B cell (primary cell): Measurements from ENCODE around the gene TRMT1L. TPM values are rescaled to one million over a fixed set of nuclear protein-coding genes. Genes with fewer than 3 reads are reported as not detected.

ENCODE experiments used
- ATAC-seq: fragments of 200-7000 bp; cut with Tn5 transposase; one replicate; pipeline ENCODE4 v1.10.0; 2021; ENCODE audit warnings: low read depth, mild to moderate bottlenecking, moderate number of reproducible peaks, moderate library complexity
- CTCF ChIA-PET: fragments of 350-600 bp; sonication (Branson Sonifier 250); formaldehyde crosslinking; loops from one replicate; lab custom pipeline; 2021; ENCODE audit warnings: antibody characterized with exemption, inconsistent platforms; lab: Charles Lee
- POLR2A ChIA-PET: fragments of 350-600 bp; sonication (Branson Sonifier 250); formaldehyde crosslinking; loops from one replicate; lab custom pipeline; 2021; ENCODE audit warnings: antibody characterized with exemption; lab: Charles Lee
- DNase-seq: peaks from one replicate; pipeline ENCODE4 v3.0.0; 2013
- H2AFZ ChIP-seq: 2 replicates; pipeline ENCODE4 v1.6.1; 2012; ENCODE audit warnings: mild to moderate bottlenecking, low read depth, low read length; ENCODE audit not compliant: insufficient read depth, poor library complexity, severe bottlenecking
- H3K27ac ChIP-seq, 2 donors: 1 replicate in 1 of 2; 2 replicates in 1 of 2; pipeline ENCODE4 v1.5.1; 2012 to 2013; ENCODE audit warnings: low read length in 2 of 2, mild to moderate bottlenecking in 2 of 2, moderate library complexity in 1 of 2
- H3K27me3 ChIP-seq, 4 experiments: fragments of 200-600 bp in 1 of 4; sonication (generic) in 1 of 4; replicated peaks in 1 of 4; 1 replicate in 2 of 4; 2 replicates in 2 of 4; pipeline versions ENCODE4 v1.6.1 to v1.7.0; 2013 to 2016; ENCODE audit warnings: low read length in 3 of 4, mild to moderate bottlenecking in 2 of 4, mixed read lengths in 1 of 4, moderate library complexity in 1 of 4; ENCODE audit not compliant: insufficient read depth in 4 of 4, control insufficient read depth in 3 of 4; ENCODE audit errors: control extremely low read depth in 1 of 4
- H3K36me3 ChIP-seq, 2 experiments: replicated peaks in 1 of 2; 1 replicate in 1 of 2; 2 replicates in 1 of 2; pipeline versions ENCODE4 v1.6.1 to v1.7.1; 2013; ENCODE audit warnings: low read length in 1 of 2; ENCODE audit not compliant: insufficient read depth in 2 of 2, control insufficient read depth in 1 of 2; ENCODE audit errors: control extremely low read depth in 1 of 2, extremely low read depth in 1 of 2
- H3K4me1 ChIP-seq, 2 donors: fragments of 200-600 bp in 1 of 2; sonication (generic) in 1 of 2; 1 replicate in 1 of 2; 2 replicates in 1 of 2; pipeline versions ENCODE4 v1.5.1 to v1.6.1; 2013 to 2017; ENCODE audit warnings: low read length in 2 of 2; ENCODE audit not compliant: control insufficient read depth in 2 of 2, insufficient read depth in 2 of 2
- H3K4me2 ChIP-seq: replicated peaks from 2 replicates; pipeline ENCODE3; 2012; ENCODE audit warnings: mild to moderate bottlenecking, low read depth, low read length; ENCODE audit not compliant: poor library complexity, severe bottlenecking
- H3K4me3 ChIP-seq, 5 experiments: fragments of 200-600 bp in 1 of 5; sonication (generic) in 1 of 5; 1 replicate in 3 of 5; 2 replicates in 2 of 5; pipeline versions ENCODE4 v1.5.1 to v1.7.0; 2011 to 2016; ENCODE audit warnings: low read length in 4 of 5, mild to moderate bottlenecking in 4 of 5, low read depth in 2 of 5, control low read depth in 1 of 5, moderate library complexity in 1 of 5; ENCODE audit not compliant: insufficient read depth in 1 of 5; ENCODE audit errors: control extremely low read depth in 1 of 5, extremely low read depth in 1 of 5
- H3K79me2 ChIP-seq: fragments of 200-600 bp; sonication (generic); one replicate; pipeline ENCODE4 v1.6.0; 2016; ENCODE audit warnings: low read length; ENCODE audit not compliant: control insufficient read depth, insufficient read depth
- H3K9ac ChIP-seq: fragments of 200-600 bp; sonication (generic); 2 replicates; pipeline ENCODE4 v1.6.1; 2017; ENCODE audit warnings: mild to moderate bottlenecking, low read length, moderate library complexity
- H3K9me3 ChIP-seq, 3 donors: one replicate each; pipeline versions ENCODE4 v1.6.1 to v1.7.1; 2013; ENCODE audit warnings: low read length in 2 of 3; ENCODE audit not compliant: control insufficient read depth in 2 of 3, insufficient read depth in 1 of 3; ENCODE audit errors: control extremely low read depth in 1 of 3
- H4K20me1 ChIP-seq: 2 replicates; pipeline ENCODE4 v1.6.0; 2012; ENCODE audit warnings: mild to moderate bottlenecking, low read length; ENCODE audit not compliant: insufficient read depth, control insufficient read depth, poor library complexity, severe bottlenecking
- H3K27ac Mint-ChIP-seq: one replicate; pipeline ENCODE4 v1.8.0; 2021; ENCODE audit warnings: mixed read lengths
- H3K27me3 Mint-ChIP-seq: one replicate; pipeline ENCODE4 v1.8.0; 2021; ENCODE audit warnings: mixed read lengths
- H3K4me1 Mint-ChIP-seq: one replicate; pipeline ENCODE4 v1.8.0; 2021; ENCODE audit warnings: mixed read lengths
- H3K4me3 Mint-ChIP-seq: one replicate; pipeline ENCODE4 v1.8.0; 2021; ENCODE audit warnings: mixed read lengths
- H3K9me3 Mint-ChIP-seq: one replicate; pipeline ENCODE4 v1.8.0; 2022; ENCODE audit warnings: mixed read lengths; ENCODE audit not compliant: insufficient read depth
- EZH2 ChIP-seq: IDR thresholded peaks from 2 replicates; pipeline ENCODE4 v1.6.1; 2012; ENCODE audit warnings: borderline replicate concordance, low read depth, mild to moderate bottlenecking, moderate library complexity, low read length; ENCODE audit not compliant: insufficient read depth, poor library complexity, severe bottlenecking
- WGBS: methylation state at CpG from one replicate; pipeline ENCODE4 v1.1.5; 2013; ENCODE audit warnings: missing lambda C conversion rate; ENCODE audit not compliant: insufficient coverage; 5-methylcytosine and 5-hydroxymethylcytosine counted together
- intact Hi-C: fragments of 100-400 bp; cut with micrococcal nuclease; formaldehyde crosslinking; loops from one replicate; pipeline ENCODE4 v1.10.0; 2022
- polyA minus RNA-seq: library from RNA; depleted of rRNA, polyadenylated mRNA; stranded (reverse); fragments of >200 nt; gene quantifications from 2 replicates; pipeline ENCODE4 v1.2.3, GENCODE V29; 2012
- polyA plus RNA-seq: library from polyadenylated mRNA; depleted of rRNA; stranded (reverse); fragments of >200 nt; gene quantifications from 2 replicates; pipeline ENCODE4 v1.2.3, GENCODE V29; 2012
- total RNA-seq, 2 donors: library from RNA; stranded (reverse); fragments of 120-200 nt in 1 of 2; gene quantifications; 1 replicate in 1 of 2; 2 replicates in 1 of 2; pipeline versions ENCODE4 v1.2.3 to v1.2.4, GENCODE V29; 2013 to 2022
- TF ChIP-seq, protein P1 (sequence below): fragments of 200-600 bp; IDR thresholded peaks from one replicate; pipeline ENCODE4 v1.8.0; 2022; ENCODE audit warnings: antibody characterized with exemption, mild to moderate bottlenecking

Gene TRMT1L, protein sequence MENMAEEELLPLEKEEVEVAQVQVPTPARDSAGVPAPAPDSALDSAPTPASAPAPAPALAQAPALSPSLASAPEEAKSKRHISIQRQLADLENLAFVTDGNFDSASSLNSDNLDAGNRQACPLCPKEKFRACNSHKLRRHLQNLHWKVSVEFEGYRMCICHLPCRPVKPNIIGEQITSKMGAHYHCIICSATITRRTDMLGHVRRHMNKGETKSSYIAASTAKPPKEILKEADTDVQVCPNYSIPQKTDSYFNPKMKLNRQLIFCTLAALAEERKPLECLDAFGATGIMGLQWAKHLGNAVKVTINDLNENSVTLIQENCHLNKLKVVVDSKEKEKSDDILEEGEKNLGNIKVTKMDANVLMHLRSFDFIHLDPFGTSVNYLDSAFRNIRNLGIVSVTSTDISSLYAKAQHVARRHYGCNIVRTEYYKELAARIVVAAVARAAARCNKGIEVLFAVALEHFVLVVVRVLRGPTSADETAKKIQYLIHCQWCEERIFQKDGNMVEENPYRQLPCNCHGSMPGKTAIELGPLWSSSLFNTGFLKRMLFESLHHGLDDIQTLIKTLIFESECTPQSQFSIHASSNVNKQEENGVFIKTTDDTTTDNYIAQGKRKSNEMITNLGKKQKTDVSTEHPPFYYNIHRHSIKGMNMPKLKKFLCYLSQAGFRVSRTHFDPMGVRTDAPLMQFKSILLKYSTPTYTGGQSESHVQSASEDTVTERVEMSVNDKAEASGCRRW
- total RNA-seq (27.5 and 33.2 TPM in 2 replicates), polyA plus RNA-seq (9.9 and 13.6 TPM in 2 replicates), polyA minus RNA-seq (12.3 and 14.4 TPM in 2 replicates)
- total RNA-seq (2013) = 25.6 TPM

DNA sequence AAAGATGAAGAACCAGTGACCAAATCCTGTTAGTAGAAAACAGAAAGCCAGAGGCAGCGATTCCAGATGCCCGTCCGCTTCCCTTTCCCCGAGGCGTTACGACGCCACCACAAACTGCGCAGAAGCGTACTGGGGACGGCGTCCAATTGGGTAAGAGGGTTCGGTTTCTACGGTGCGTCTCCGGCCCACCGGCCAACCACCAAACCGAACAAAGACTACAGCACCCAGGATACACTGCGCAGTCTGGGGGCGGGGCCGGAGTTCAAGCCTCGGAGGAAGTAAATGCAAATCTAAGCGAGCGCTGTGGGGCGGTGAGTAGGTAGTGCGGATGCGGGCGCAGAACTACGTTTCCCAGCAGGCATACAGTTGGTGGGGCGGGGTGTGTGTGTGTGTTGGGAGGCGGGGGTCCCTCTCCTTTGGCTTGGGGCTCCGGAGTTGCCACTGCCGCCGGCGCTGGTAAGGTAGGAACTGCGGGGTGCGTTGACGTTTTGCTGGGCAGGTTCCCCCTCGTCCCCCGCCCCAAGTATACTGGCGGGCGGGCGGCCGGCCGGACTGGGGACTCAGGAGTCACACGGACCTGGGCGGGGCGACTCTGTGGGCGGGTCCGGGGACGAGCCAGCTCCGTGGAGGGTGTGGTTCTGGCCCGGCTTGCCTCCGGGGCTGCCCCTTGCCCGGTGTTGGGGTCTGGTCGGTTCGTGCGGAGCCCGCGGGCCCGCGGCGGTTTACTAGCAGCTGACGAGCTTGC is at the start of gene TRMT1L, which contains the start of gene SWT1:
TRMT1L (minus strand) TSS at position 100 of the 745 bp plus-strand sequence. CDS start 241 bp downstream, outside the sequence.
SWT1 (plus strand) TSS at position 314 of the 745 bp plus-strand sequence. CDS start 3,675 bp downstream, outside the sequence.
- H3K79me2 ChIP-seq = peaks cover 34% of the 10 kb centered on the region
- CTCF ChIA-PET = interaction anchor here (1.0 to 5.9 kb wide), 9 partner anchors 9 to 538 kb away, joined by 3 to 54 read pairs (median 4); partner anchors contain the start of genes IVNS1ABP and RNF2
- peak within 1 kb of the TSS; percentile 100 for H3K9ac ChIP-seq
- peak within 1 kb of the TSS; percentile 86 for H2AFZ ChIP-seq
- POLR2A ChIA-PET = interaction anchor here (1.0 to 1.9 kb wide), 5 partner anchors 112 to 1218 kb away, joined by 3 to 7 read pairs (median 4); partner anchors contain the start of genes EDEM3, IVNS1ABP, ODR4 and RNF2
- Mint-ChIP-seq H3K27ac (peak within 1 kb of the TSS; percentile 97), H3K4me1 (peaks cover 44% of the 10 kb centered on the region), H3K4me3 (peak within 1 kb of the TSS; percentile 93), H3K27me3 (no peaks in the 10 kb centered on the region), H3K9me3 (no peaks in the 10 kb centered on the region)
- H3K4me3 ChIP-seq = peak within 1 kb of the TSS; percentile 80 to 99 (median 98)
- peak within 1 kb of the TSS; percentile 97 for H3K4me2 ChIP-seq
- no peaks in the 10 kb centered on the region for H3K36me3 ChIP-seq
- WGBS = under 1% methylated on average over 60 of the region's 63 CpGs
- ATAC-seq (peak; percentile 83), DNase-seq (peak; percentile 100)
- H3K27me3 ChIP-seq = no peaks in the 10 kb centered on the region
- no peaks in the 10 kb centered on the region for H3K9me3 ChIP-seq
- no peaks in the 10 kb centered on the region for H4K20me1 ChIP-seq
- peaks cover 11 to 36% of the 10 kb centered on the region in 2 donors for H3K4me1 ChIP-seq
- H3K27ac ChIP-seq = peak within 1 kb of the TSS; percentile 98 to 100
- no peak for TF ChIP-seq EZH2
- TF ChIP-seq, protein P1, sequence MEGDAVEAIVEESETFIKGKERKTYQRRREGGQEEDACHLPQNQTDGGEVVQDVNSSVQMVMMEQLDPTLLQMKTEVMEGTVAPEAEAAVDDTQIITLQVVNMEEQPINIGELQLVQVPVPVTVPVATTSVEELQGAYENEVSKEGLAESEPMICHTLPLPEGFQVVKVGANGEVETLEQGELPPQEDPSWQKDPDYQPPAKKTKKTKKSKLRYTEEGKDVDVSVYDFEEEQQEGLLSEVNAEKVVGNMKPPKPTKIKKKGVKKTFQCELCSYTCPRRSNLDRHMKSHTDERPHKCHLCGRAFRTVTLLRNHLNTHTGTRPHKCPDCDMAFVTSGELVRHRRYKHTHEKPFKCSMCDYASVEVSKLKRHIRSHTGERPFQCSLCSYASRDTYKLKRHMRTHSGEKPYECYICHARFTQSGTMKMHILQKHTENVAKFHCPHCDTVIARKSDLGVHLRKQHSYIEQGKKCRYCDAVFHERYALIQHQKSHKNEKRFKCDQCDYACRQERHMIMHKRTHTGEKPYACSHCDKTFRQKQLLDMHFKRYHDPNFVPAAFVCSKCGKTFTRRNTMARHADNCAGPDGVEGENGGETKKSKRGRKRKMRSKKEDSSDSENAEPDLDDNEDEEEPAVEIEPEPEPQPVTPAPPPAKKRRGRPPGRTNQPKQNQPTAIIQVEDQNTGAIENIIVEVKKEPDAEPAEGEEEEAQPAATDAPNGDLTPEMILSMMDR = no peak
- intact Hi-C loops = loop anchor here (1.0 to 5.0 kb wide), 6 partner anchors 112 to 537 kb away; partner anchors contain the start of genes IVNS1ABP, NIBAN1 and RNF2
